ENCODE data around the gene PLXNA4.

DNA sequence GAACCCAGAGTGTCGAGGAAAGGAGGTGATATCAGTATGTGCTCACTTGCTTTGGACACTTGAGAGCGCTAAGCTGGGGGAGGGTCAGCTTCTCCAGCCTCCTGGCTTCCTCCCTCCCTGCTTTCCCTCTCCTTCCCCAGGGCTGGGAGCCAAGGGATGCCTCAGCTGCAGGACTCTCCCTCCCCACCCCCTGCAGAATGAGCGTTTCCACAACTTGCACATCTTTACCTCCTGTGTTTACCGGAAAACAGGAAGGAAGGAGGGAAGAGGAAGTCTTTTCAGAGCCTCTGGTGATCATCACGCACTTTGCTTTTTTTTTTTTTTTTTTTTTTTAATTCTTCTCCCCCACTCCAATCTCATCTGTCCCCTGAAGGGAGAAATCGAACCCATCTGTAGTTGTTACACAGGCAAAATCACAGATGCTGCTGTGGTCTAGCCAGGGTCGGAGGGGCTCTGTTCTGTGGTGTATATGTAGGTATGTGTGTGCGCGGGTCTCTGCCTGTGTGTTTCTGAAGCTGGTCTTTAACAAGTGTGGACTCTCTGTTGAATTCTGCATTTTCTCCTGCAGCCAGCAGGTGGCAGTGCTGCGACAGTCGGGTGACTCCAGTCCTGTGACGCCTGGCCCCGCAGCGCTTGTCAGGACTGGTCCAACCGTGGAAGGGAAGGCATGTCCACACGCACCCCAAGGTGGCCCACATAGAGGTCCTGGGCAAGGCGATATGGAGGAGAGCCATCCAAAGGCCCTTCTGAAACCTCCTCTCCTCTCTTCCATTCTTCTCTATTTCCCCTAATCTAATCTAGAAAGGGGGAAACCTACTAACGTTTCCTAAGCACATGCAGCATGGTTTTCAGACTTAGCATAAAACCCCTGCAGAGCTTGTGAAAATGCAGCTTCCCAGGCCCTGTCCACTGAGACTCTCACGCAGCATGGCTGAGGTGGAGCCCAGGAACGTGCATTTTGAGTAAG is 257.6 kb downstream of the PLXNA4 start:
- TF ChIP-seq, protein P1, sequence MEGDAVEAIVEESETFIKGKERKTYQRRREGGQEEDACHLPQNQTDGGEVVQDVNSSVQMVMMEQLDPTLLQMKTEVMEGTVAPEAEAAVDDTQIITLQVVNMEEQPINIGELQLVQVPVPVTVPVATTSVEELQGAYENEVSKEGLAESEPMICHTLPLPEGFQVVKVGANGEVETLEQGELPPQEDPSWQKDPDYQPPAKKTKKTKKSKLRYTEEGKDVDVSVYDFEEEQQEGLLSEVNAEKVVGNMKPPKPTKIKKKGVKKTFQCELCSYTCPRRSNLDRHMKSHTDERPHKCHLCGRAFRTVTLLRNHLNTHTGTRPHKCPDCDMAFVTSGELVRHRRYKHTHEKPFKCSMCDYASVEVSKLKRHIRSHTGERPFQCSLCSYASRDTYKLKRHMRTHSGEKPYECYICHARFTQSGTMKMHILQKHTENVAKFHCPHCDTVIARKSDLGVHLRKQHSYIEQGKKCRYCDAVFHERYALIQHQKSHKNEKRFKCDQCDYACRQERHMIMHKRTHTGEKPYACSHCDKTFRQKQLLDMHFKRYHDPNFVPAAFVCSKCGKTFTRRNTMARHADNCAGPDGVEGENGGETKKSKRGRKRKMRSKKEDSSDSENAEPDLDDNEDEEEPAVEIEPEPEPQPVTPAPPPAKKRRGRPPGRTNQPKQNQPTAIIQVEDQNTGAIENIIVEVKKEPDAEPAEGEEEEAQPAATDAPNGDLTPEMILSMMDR (IDR thresholded peaks at IDR 0.05), result peak; percentile 80 to 93 (median 87)
- no peak for TF ChIP-seq POLR2A (IDR thresholded peaks at IDR 0.05)
